Parathyroid adenoma (tissue), 2 donors: ENCODE results near the gene ACACB.

Source experiments
- H2AFZ ChIP-seq: fragments of 300-600 bp; sonication (generic); one replicate; pipeline ENCODE4 v1.7.0; 2017; ENCODE audit warnings: antibody characterized with exemption, mild to moderate bottlenecking
- H3K27ac ChIP-seq: fragments of 300-600 bp; sonication (generic); one replicate; pipeline ENCODE4 v1.7.0; 2017
- H3K27me3 ChIP-seq: fragments of 300-600 bp; sonication (generic); one replicate; pipeline ENCODE4 v1.7.0; 2017; ENCODE audit warnings: low read length; ENCODE audit not compliant: control insufficient read depth, insufficient read depth
- H3K36me3 ChIP-seq: fragments of 300-600 bp; sonication (generic); one replicate; pipeline ENCODE4 v1.7.0; 2017; ENCODE audit warnings: low read length; ENCODE audit not compliant: control insufficient read depth, insufficient read depth
- H3K4me1 ChIP-seq: fragments of 300-600 bp; sonication (generic); one replicate; pipeline ENCODE4 v1.7.0; 2017; ENCODE audit warnings: control low read depth
- H3K4me2 ChIP-seq: fragments of 300-600 bp; sonication (generic); one replicate; pipeline ENCODE4 v1.7.0; 2017; ENCODE audit warnings: low read length
- H3K4me3 ChIP-seq: fragments of 300-600 bp; sonication (generic); one replicate; pipeline ENCODE4 v1.7.0; 2017; ENCODE audit warnings: low read depth, low read length
- H3K79me2 ChIP-seq: fragments of 300-600 bp; sonication (generic); one replicate; pipeline ENCODE4 v1.7.0; 2017; ENCODE audit warnings: control low read depth
- H3K9ac ChIP-seq: fragments of 300-600 bp; sonication (generic); one replicate; pipeline ENCODE4 v1.7.0; 2017; ENCODE audit warnings: mild to moderate bottlenecking
- H3K9me3 ChIP-seq: fragments of 300-600 bp; sonication (generic); one replicate; pipeline ENCODE4 v1.7.0; 2017; ENCODE audit warnings: low read length; ENCODE audit not compliant: control insufficient read depth
- TF ChIP-seq, protein P1 (sequence below): fragments of 300-600 bp; sonication (generic); IDR thresholded peaks from one replicate; pipeline ENCODE4 v1.7.0; 2017; ENCODE audit warnings: antibody characterized with exemption, mild to moderate bottlenecking
- donor health status: primary hyperparathyroidism.

Gene ACACB

DNA sequence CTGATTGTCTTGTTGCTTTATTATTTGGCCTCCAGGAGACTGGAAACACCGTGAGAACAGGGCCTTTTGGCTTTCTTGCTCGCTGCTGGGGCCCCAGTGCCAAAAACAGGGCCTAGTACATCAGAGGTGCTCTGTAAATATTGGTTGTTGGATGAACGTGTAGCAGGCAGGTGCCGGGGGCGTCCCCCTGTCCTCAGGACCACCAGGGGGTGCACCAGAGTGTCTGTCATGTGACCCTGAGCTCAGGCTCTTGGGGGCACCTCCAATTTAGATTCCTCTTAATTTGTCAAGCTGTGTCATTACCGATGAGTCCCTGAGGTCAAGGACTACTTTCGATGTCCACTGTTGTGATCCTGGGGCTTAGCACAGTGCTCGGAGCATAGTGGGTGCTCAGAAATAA, 87.1 kb downstream of the ACACB start:
- H3K4me1 ChIP-seq, result no peaks in the 10 kb centered on the region
- H3K9ac ChIP-seq, result no peak overlapping the region
- H3K36me3 ChIP-seq, result no peaks in the 10 kb centered on the region
- H3K27me3 ChIP-seq, result no peaks in the 10 kb centered on the region
- no peaks in the 10 kb centered on the region for H3K9me3 ChIP-seq
- H2AFZ ChIP-seq, result no peak overlapping the region
- no peak overlapping the region for H3K4me3 ChIP-seq
- H3K4me2 ChIP-seq, result no peak overlapping the region
- peaks cover 2% of the 10 kb centered on the region for H3K79me2 ChIP-seq
- H3K27ac ChIP-seq, result no peak overlapping the region
- TF ChIP-seq, protein P1, sequence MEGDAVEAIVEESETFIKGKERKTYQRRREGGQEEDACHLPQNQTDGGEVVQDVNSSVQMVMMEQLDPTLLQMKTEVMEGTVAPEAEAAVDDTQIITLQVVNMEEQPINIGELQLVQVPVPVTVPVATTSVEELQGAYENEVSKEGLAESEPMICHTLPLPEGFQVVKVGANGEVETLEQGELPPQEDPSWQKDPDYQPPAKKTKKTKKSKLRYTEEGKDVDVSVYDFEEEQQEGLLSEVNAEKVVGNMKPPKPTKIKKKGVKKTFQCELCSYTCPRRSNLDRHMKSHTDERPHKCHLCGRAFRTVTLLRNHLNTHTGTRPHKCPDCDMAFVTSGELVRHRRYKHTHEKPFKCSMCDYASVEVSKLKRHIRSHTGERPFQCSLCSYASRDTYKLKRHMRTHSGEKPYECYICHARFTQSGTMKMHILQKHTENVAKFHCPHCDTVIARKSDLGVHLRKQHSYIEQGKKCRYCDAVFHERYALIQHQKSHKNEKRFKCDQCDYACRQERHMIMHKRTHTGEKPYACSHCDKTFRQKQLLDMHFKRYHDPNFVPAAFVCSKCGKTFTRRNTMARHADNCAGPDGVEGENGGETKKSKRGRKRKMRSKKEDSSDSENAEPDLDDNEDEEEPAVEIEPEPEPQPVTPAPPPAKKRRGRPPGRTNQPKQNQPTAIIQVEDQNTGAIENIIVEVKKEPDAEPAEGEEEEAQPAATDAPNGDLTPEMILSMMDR, result no peak

DNA sequence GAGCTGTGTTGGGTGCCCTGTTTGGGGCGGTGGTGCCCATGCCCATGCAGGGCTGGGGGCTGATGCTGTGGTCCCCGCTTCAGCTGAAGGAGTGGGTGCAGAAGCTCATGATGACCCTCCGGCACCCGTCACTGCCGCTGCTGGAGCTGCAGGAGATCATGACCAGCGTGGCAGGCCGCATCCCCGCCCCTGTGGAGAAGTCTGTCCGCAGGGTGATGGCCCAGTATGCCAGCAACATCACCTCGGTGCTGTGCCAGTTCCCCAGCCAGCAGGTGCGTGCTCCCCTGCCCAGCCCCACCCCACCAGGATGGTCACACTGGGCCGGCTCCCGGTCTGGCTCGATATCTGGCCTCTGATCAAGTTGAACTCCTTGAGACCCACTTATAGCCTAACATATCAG, 92.7 kb downstream of the ACACB start:
- H3K36me3 ChIP-seq, result no peaks in the 10 kb centered on the region
- no peak overlapping the region for H3K27ac ChIP-seq

DNA sequence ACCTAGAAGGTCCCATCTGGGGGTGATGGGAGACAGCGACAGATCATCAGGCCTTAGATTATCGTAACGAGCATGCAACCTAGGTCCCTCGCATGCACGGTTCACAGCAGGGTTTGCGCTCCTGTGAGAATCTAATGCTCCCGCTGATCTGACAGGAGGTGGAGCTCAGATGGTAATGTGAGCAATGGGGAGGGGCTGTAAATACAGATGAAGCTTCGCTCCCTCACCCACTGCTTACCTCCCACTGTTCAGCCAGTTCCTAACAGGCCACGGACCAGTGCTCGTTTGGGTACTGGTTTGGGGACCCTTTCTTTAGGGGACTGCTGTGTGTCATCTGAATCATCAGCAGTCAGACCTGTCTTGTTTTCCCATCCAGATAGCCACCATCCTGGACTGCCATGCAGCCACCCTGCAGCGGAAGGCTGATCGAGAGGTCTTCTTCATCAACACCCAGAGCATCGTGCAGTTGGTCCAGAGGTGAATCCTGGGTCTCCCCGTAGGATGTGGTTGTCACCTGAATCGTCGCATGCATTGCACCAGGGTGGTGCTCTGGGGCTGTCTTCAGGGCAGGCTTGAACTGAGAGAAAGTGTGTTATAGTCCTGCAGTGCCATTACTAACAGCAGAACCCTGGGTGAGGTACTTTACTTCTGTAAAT, 96.2 kb downstream of the ACACB start:
- Histone ChIP-seq H3K79me2 (no peaks in the 10 kb centered on the region), H3K9me3 (no peaks in the 10 kb centered on the region), H3K36me3 (no peaks in the 10 kb centered on the region), H3K9ac (no peak overlapping the region), H3K27me3 (no peaks in the 10 kb centered on the region), H3K4me2 (no peak overlapping the region), H3K27ac (no peak overlapping the region), H2AFZ (no peak overlapping the region), H3K4me3 (no peak overlapping the region), H3K4me1 (no peaks in the 10 kb centered on the region)
- TF ChIP-seq, protein P1, result no peak

More for the DNA sequence above, 92.7 kb downstream of the ACACB start:
- Histone ChIP-seq H3K79me2 (no peaks in the 10 kb centered on the region), H3K4me3 (no peak overlapping the region), H3K27me3 (no peaks in the 10 kb centered on the region), H3K9me3 (no peaks in the 10 kb centered on the region), H3K4me2 (no peak overlapping the region), H2AFZ (no peak overlapping the region), H3K4me1 (no peaks in the 10 kb centered on the region), H3K9ac (no peak overlapping the region)
- TF ChIP-seq, protein P1, result no peak

DNA sequence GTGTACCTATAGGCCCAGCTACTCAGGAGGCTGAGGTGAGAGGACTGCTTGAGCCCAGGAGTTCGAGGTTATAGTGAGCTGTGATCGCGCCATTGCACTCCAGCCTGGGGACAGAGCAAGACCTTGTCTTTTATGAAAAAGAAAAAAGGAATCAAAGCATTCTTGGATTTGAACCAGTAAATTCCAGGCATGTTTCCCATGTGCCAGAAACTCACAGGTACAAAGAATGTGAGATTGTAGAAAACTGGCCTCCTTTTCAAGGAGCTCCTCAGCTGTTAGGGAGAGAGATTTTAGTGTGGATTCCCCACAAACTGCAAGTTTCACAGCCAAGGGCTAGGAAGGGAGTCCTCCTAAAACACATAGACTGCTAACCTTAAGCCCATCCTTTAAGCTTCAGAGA, 97.7 kb downstream of the ACACB start:
- no peaks in the 10 kb centered on the region for H3K36me3 ChIP-seq

More for the DNA sequence above, 97.7 kb downstream of the ACACB start:
- H3K27ac ChIP-seq, result no peak overlapping the region
- no peaks in the 10 kb centered on the region for H3K9me3 ChIP-seq
- no peaks in the 10 kb centered on the region for H3K79me2 ChIP-seq
- no peak overlapping the region for H3K4me2 ChIP-seq
- TF ChIP-seq, protein P1, result no peak
- no peaks in the 10 kb centered on the region for H3K27me3 ChIP-seq
- no peak overlapping the region for H2AFZ ChIP-seq
- no peak overlapping the region for H3K4me3 ChIP-seq
- no peak overlapping the region for H3K9ac ChIP-seq
- no peaks in the 10 kb centered on the region for H3K4me1 ChIP-seq
